ENCODE results near the gene NELFE. TPM values are rescaled to one million over a fixed set of nuclear protein-coding genes. Genes with fewer than 3 reads are reported as not detected.
A peak's percentile ranks its signal among the peaks of the same experiment; 100 is the strongest.
"Not testable (repeated sequence)": the region's sequence is repeated elsewhere in the genome, so short reads cannot be mapped to it uniquely, and the experiment has no call there.

NELFE gene
- total and polyA plus RNA-seq, 5 donors: 45.8 to 53.1 (median 50.4) TPM

GRCh38 chr6:31935823-31936222 is 22.9 kb downstream of the NELFE start:
- intact Hi-C loops (cut with DNase I): no loop called here
- DNase-seq (no peak), ATAC-seq (no peak)
- Histone ChIP-seq H3K9me3 (ENCODE audit: control insufficient read depth, low read length) (no peaks in the 10 kb centered on the region), H3K4me3 (ENCODE audit: low read length) (no peak overlapping the region), H3K4me1 (ENCODE audit: control insufficient read depth, insufficient read depth, low read length) (no peaks in the 10 kb centered on the region), H3K27ac (ENCODE audit: low read length) (no peak overlapping the region), H3K27me3 (ENCODE audit: control insufficient read depth, insufficient read depth) (no peaks in the 10 kb centered on the region)
- 72% methylated on average over 9 of the region's 9 CpGs for WGBS

- Histone ChIP-seq H3K27me3 (ENCODE audit: control insufficient read depth, insufficient read depth) (no peaks in the 10 kb centered on the region), H3K27ac (ENCODE audit: low read length) (no peak overlapping the region), H3K4me3 (ENCODE audit: low read length) (no peak overlapping the region), H3K9me3 (ENCODE audit: control insufficient read depth, low read length) (no peaks in the 10 kb centered on the region), H3K4me1 (ENCODE audit: control insufficient read depth, insufficient read depth, low read length) (no peaks in the 10 kb centered on the region)
- no peak for DNase-seq
- 53% methylated on average over 3 of the region's 3 CpGs for WGBS
- no peak for ATAC-seq
- intact Hi-C loops (cut with DNase I): no loop called here
These were observed 23.8 kb downstream of the NELFE start for GRCh38 chr6:31935021-31935420.

GRCh38 chr6:31933537-31933936 is 25.2 kb downstream of the NELFE start:
- no peaks in the 10 kb centered on the region for H3K27me3 ChIP-seq (ENCODE audit: control insufficient read depth, insufficient read depth)
- H3K27ac ChIP-seq (ENCODE audit: low read length): no peak overlapping the region
- DNase-seq (no peak), ATAC-seq (peak in 1 of 2 donors; percentile 31)
- WGBS: 82% methylated on average over 19 of the region's 19 CpGs
- H3K4me1 ChIP-seq (ENCODE audit: control insufficient read depth, insufficient read depth, low read length): no peaks in the 10 kb centered on the region
- H3K4me3 ChIP-seq (ENCODE audit: low read length): no peak overlapping the region
- intact Hi-C loops (cut with DNase I): no loop called here
- H3K9me3 ChIP-seq (ENCODE audit: control insufficient read depth, low read length): no peaks in the 10 kb centered on the region

- intact Hi-C loops (cut with DNase I); H3K27ac ChIP-seq (ENCODE audit: low read length); H3K4me1 ChIP-seq (ENCODE audit: control insufficient read depth, insufficient read depth, low read length); DNase-seq; H3K4me3 ChIP-seq (ENCODE audit: low read length); H3K9me3 ChIP-seq (ENCODE audit: control insufficient read depth, low read length); ATAC-seq; H3K27me3 ChIP-seq (ENCODE audit: control insufficient read depth, insufficient read depth): not testable (repeated sequence)
- 94% methylated on average over 32 of the region's 32 CpGs for WGBS
These were observed 26.6 kb downstream of the NELFE start for GRCh38 chr6:31932137-31932536.

- 88% methylated on average over 1 of the region's 1 CpG for WGBS
- no peak overlapping the region for H3K27ac ChIP-seq (ENCODE audit: low read length)
- no peaks in the 10 kb centered on the region for H3K9me3 ChIP-seq (ENCODE audit: control insufficient read depth, low read length)
- no peaks in the 10 kb centered on the region for H3K27me3 ChIP-seq (ENCODE audit: control insufficient read depth, insufficient read depth)
- no peaks in the 10 kb centered on the region for H3K4me1 ChIP-seq (ENCODE audit: control insufficient read depth, insufficient read depth, low read length)
- DNase-seq (no peak), ATAC-seq (no peak)
- no peak overlapping the region for H3K4me3 ChIP-seq (ENCODE audit: low read length)
- intact Hi-C loops (cut with DNase I): no loop called here
These were observed 27.8 kb downstream of the NELFE start for GRCh38 chr6:31930962-31931361.

GRCh38 chr6:31928672-31928939 is 30.2 kb downstream of the NELFE start:
- no peaks in the 10 kb centered on the region for H3K9me3 ChIP-seq (ENCODE audit: control insufficient read depth, low read length)
- DNase-seq (no peak), ATAC-seq (no peak)
- intact Hi-C loops (cut with DNase I): no loop called here
- no peak overlapping the region for H3K4me3 ChIP-seq (ENCODE audit: low read length)
- WGBS: 78% methylated on average over 9 of the region's 9 CpGs
- H3K4me1 ChIP-seq (ENCODE audit: control insufficient read depth, insufficient read depth, low read length): no peaks in the 10 kb centered on the region
- H3K27ac ChIP-seq (ENCODE audit: low read length): no peak overlapping the region
- no peaks in the 10 kb centered on the region for H3K27me3 ChIP-seq (ENCODE audit: control insufficient read depth, insufficient read depth)

GRCh38 chr6:31927863-31928671 is 30.7 kb downstream of the NELFE start:
- H3K4me1 ChIP-seq (ENCODE audit: control insufficient read depth, insufficient read depth, low read length): no peaks in the 10 kb centered on the region
- DNase-seq (peak in 1 of 3 donors; percentile 38), ATAC-seq (peak; percentile 29 to 36)
- no peaks in the 10 kb centered on the region for H3K27me3 ChIP-seq (ENCODE audit: control insufficient read depth, insufficient read depth)
- H3K4me3 ChIP-seq (ENCODE audit: low read length): no peak overlapping the region
- WGBS: 74% methylated on average over 11 of the region's 11 CpGs
- intact Hi-C loops (cut with DNase I): no loop called here
- H3K27ac ChIP-seq (ENCODE audit: low read length): no peak overlapping the region
- H3K9me3 ChIP-seq (ENCODE audit: control insufficient read depth, low read length): no peaks in the 10 kb centered on the region

- intact Hi-C loops (cut with DNase I): no loop called here
- Histone ChIP-seq H3K4me3 (ENCODE audit: low read length) (no peak within 1 kb of the TSS), H3K9me3 (ENCODE audit: control insufficient read depth, low read length) (no peaks in the 10 kb centered on the region), H3K27ac (ENCODE audit: low read length) (no peak within 1 kb of the TSS), H3K27me3 (ENCODE audit: control insufficient read depth, insufficient read depth) (no peaks in the 10 kb centered on the region), H3K4me1 (ENCODE audit: control insufficient read depth, insufficient read depth, low read length) (no peaks in the 10 kb centered on the region)
- WGBS: 56% methylated on average over 11 of the region's 11 CpGs
- ATAC-seq (peak in 1 of 2 donors; percentile 14), DNase-seq (peak in 1 of 3 donors; percentile 51)
These were observed 31.4 kb downstream of the NELFE start, which contains the start of gene C2 for GRCh38 chr6:31927242-31927862. C2 (plus strand) TSS chr6:31927717; CDS start chr6:31927753, 36 bp downstream.

GRCh38 chr6:31922942-31923341 is 35.8 kb downstream of the NELFE start:
- H3K27me3 ChIP-seq (ENCODE audit: control insufficient read depth, insufficient read depth): no peaks in the 10 kb centered on the region
- ATAC-seq (no peak), DNase-seq (no peak)
- no peak overlapping the region for H3K27ac ChIP-seq (ENCODE audit: low read length)
- WGBS: 8% methylated on average over 5 of the region's 5 CpGs
- intact Hi-C loops (cut with DNase I): no loop called here
- no peaks in the 10 kb centered on the region for H3K9me3 ChIP-seq (ENCODE audit: control insufficient read depth, low read length)
- no peaks in the 10 kb centered on the region for H3K4me1 ChIP-seq (ENCODE audit: control insufficient read depth, insufficient read depth, low read length)
- H3K4me3 ChIP-seq (ENCODE audit: low read length): no peak overlapping the region

GRCh38 chr6:31920811-31921210 is 38.0 kb downstream of the NELFE start:
- intact Hi-C loops (cut with DNase I): no loop called here
- H3K4me1 ChIP-seq (ENCODE audit: control insufficient read depth, insufficient read depth, low read length): no peaks in the 10 kb centered on the region
- H3K9me3 ChIP-seq (ENCODE audit: control insufficient read depth, low read length): no peaks in the 10 kb centered on the region
- WGBS: 67% methylated on average over 2 of the region's 2 CpGs
- no peak overlapping the region for H3K4me3 ChIP-seq (ENCODE audit: low read length)
- ATAC-seq (peak in 1 of 2 donors; percentile 28), DNase-seq (no peak)
- H3K27me3 ChIP-seq (ENCODE audit: control insufficient read depth, insufficient read depth): no peaks in the 10 kb centered on the region
- no peak overlapping the region for H3K27ac ChIP-seq (ENCODE audit: low read length)

GRCh38 chr6:31919624-31920303 is 39.0 kb downstream of the NELFE start:
- Histone ChIP-seq H3K27me3 (ENCODE audit: control insufficient read depth, insufficient read depth) (no peaks in the 10 kb centered on the region), H3K9me3 (ENCODE audit: control insufficient read depth, low read length) (no peaks in the 10 kb centered on the region), H3K27ac (ENCODE audit: low read length) (no peak overlapping the region), H3K4me1 (ENCODE audit: control insufficient read depth, insufficient read depth, low read length) (no peaks in the 10 kb centered on the region), H3K4me3 (ENCODE audit: low read length) (no peak overlapping the region)
- intact Hi-C loops (cut with DNase I): no loop called here
- ATAC-seq (no peak), DNase-seq (no peak)
- 78% methylated on average over 6 of the region's 6 CpGs for WGBS

Data from right cardiac atrium (tissue), 5 donors.